Activated CD4-positive, alpha-beta T cell treated with anti-CD3 and anti-CD28 coated beads, Interleukin-2, amount 10 ng/mL, durations not matched to agents 24 days and 14 days (primary cell): ENCODE results near the gene ADGRF1. TPM values are rescaled to one million over a fixed set of nuclear protein-coding genes. Genes with fewer than 3 reads are reported as not detected.
"Not testable (repeated sequence)": the region's sequence is repeated elsewhere in the genome, so short reads cannot be mapped to it uniquely, and the experiment has no call there.

Experiments used
- DNase-seq: peaks from one replicate; pipeline ENCODE4 v3.0.0; 2022
- H3K27ac Mint-ChIP-seq: one replicate; pipeline ENCODE4 v1.8.0; 2022; ENCODE audit warnings: mild to moderate bottlenecking, mixed read lengths
- H3K27me3 Mint-ChIP-seq: one replicate; pipeline ENCODE4 v1.8.0; 2022; ENCODE audit warnings: mixed read lengths
- H3K36me3 Mint-ChIP-seq: one replicate; pipeline ENCODE4 v1.8.0; 2022; ENCODE audit warnings: low read depth, mild to moderate bottlenecking, mixed read lengths
- H3K4me1 Mint-ChIP-seq: one replicate; pipeline ENCODE4 v1.8.0; 2021; ENCODE audit warnings: mixed read lengths
- H3K4me3 Mint-ChIP-seq: one replicate; pipeline ENCODE4 v1.8.0; 2022; ENCODE audit warnings: mild to moderate bottlenecking, moderate library complexity, mixed read lengths
- H3K9me3 Mint-ChIP-seq: one replicate; pipeline ENCODE4 v1.8.0; 2021; ENCODE audit warnings: mixed read lengths
- intact Hi-C: fragments of 100-400 bp; cut with micrococcal nuclease; formaldehyde crosslinking; loops from one replicate; pipeline ENCODE4 v1.15.1; 2023
- total RNA-seq: library from RNA; stranded (reverse); gene quantifications from 2 replicates; pipeline ENCODE4 v1.2.3, GENCODE V29; 2022

The ADGRF1 gene
- total RNA-seq, 1 donor from 2014 or later = not detected

DNA sequence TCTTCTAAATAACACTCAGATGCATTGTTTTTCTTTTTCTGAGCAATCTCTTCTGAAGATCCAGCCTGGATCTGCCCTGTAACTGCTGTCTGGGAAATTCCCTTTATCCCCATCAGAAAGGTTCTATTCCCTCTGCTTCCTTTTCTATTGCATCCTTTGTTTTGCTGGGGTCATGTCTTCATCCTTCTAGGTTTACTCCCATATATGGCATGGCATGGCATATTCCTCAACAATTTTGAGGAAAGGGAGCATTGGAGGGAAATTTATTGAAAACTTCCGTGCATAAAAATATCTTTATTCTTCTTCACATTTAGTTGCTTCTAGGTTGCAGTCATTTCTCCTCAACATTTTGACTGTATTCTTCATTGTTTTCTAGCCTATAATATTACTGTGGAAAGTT lies 47.2 kb downstream of the ADGRF1 start:
- H3K9me3 Mint-ChIP-seq = no peaks in the 10 kb centered on the region
- DNase-seq = no peak
- peaks cover 8% of the 10 kb centered on the region for H3K27me3 Mint-ChIP-seq
- H3K4me3 Mint-ChIP-seq = no peak overlapping the region
- H3K4me1 Mint-ChIP-seq = no peaks in the 10 kb centered on the region
- H3K27ac Mint-ChIP-seq = no peak overlapping the region
- intact Hi-C loops = no loop called here
- no peaks in the 10 kb centered on the region for H3K36me3 Mint-ChIP-seq

DNA sequence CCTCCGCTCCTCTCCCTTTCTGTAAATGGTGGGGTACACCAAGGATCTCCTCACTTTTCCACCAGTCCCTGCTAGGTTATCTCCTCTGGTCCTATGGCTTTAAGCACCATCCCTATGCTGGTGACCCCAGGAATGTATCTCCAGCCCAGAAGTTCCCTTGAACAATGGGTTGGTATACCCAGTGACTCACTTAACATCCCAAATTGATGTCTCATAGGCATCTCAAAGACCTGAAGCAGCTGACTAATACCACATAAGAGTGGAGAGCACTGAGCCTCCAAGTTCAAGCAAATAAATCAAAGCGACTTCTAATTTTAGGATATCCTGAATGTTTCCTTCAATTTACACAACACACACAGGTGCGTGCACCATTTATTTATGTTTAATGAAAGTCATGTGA lies 48.3 kb downstream of the ADGRF1 start:
- H3K36me3 Mint-ChIP-seq = no peaks in the 10 kb centered on the region
- no peak overlapping the region for H3K4me3 Mint-ChIP-seq
- H3K4me1 Mint-ChIP-seq = no peaks in the 10 kb centered on the region
- H3K27me3 Mint-ChIP-seq = peaks cover 8% of the 10 kb centered on the region
- no peak for DNase-seq
- no peak overlapping the region for H3K27ac Mint-ChIP-seq
- intact Hi-C loops = no loop called here
- H3K9me3 Mint-ChIP-seq = no peaks in the 10 kb centered on the region

DNA sequence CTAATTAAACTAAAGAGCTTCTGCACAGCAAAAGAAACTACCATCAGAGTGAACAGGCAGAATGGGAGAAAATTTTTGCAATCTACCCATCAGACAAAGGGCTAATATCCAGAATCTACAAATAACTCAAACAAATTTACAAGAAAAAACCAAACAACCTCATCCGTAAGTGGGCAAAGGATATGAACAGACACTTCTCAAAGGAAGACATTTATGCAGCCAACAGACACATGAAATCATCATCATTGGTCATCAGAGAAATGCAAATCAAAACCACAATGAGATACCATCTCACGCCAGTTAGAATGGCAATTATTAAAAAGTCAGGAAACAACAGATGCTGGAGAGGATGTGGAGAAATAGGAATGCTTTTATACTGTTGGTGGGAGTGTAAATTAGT lies 49.7 kb downstream of the ADGRF1 start:
- H3K9me3 Mint-ChIP-seq, H3K4me3 Mint-ChIP-seq, H3K27ac Mint-ChIP-seq, H3K4me1 Mint-ChIP-seq, H3K27me3 Mint-ChIP-seq, DNase-seq, intact Hi-C loops, H3K36me3 Mint-ChIP-seq: not testable (repeated sequence)

DNA sequence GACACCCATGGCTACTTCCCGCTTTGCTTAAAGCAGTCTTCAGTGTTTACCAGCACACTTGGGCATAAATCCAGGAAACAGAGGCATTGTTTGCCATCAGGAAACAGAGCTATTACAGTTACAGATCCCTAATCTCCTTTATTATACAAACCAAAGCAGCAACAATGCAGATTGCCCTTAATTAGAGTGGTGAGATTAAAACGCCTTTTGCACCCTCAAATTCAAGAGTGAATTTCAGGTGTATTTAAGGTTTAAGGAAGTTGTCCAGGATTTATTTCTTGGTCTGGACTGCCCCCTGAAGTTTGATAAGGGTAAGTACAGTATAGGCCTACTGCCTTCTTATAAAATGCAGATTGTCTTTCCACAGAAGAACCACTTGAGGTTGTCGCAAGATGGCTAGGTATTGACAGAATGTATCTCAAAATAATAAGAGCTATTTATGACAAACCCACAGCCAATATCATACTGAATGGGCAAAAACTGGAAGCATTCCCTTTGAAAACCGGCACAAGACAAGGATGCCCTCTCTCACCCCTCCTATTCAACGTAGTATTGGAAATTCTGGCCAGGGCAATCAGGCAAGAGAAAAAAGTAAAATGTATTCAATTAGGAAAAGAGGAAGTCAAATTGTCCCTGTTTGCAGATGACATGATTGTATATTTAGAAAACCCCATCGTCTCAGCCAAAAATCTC lies 51.2 kb downstream of the ADGRF1 start:
- H3K4me3 Mint-ChIP-seq, H3K9me3 Mint-ChIP-seq, H3K27me3 Mint-ChIP-seq, intact Hi-C loops, H3K36me3 Mint-ChIP-seq, H3K4me1 Mint-ChIP-seq, DNase-seq, H3K27ac Mint-ChIP-seq: not testable (repeated sequence)

DNA sequence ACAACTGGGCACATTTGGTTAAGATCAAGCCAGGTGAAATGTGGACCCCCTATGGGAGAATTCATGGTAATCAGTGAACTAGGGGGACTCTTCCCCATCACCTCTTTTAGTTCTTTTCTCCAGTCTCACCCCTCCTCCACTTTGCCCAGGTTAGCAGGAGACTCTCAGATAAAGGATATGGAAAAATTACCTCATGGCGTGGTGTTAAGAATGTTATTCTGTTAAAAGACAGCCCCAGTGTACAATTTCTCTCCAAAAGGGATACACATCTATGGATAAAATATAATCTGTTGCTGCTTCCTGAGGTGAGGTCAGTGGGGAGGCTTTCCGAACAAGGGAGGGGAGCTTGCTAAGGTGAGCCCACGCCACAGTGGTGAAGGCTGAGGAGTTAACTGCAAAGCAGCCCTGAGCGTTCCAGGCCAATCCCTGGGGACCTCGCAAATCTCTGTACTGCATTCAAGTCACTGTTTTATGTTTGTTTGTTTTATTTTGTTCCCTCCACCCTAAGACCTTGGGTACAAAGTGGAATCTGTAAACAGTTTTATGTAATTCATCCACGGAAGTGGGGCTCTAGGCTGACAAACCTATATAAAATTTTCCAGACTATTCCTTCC lies 52.0 kb downstream of the ADGRF1 start:
- no peak overlapping the region for H3K4me3 Mint-ChIP-seq
- intact Hi-C loops = no loop called here
- H3K27ac Mint-ChIP-seq = no peak overlapping the region
- H3K36me3 Mint-ChIP-seq = no peaks in the 10 kb centered on the region
- peaks cover 7% of the 10 kb centered on the region for H3K27me3 Mint-ChIP-seq
- no peaks in the 10 kb centered on the region for H3K9me3 Mint-ChIP-seq
- DNase-seq = no peak
- H3K4me1 Mint-ChIP-seq = no peaks in the 10 kb centered on the region

DNA sequence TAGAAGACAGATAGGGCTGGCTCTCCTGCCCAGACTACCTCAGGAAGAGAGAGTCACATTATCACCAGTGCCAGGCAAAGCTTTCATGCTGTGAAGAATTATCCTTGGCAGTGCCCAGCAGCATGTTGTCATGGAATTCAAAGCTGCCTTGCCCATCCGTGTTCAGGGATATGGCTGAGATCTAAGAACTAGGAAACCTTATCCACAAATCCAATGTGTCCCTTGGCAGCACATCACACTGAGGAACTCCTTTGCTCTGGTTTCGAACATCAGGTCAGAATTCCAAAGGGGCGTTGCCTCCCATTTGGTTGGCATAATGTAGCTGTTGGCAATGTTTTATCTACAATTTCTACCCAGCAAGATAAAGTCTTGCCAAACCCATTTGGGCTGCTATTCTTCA lies 52.7 kb downstream of the ADGRF1 start:
- intact Hi-C loops = no loop called here
- H3K4me3 Mint-ChIP-seq = no peak overlapping the region
- H3K27ac Mint-ChIP-seq = no peak overlapping the region
- peaks cover 5% of the 10 kb centered on the region for H3K27me3 Mint-ChIP-seq
- H3K4me1 Mint-ChIP-seq = no peaks in the 10 kb centered on the region
- DNase-seq = no peak
- H3K9me3 Mint-ChIP-seq = no peaks in the 10 kb centered on the region
- no peaks in the 10 kb centered on the region for H3K36me3 Mint-ChIP-seq

DNA sequence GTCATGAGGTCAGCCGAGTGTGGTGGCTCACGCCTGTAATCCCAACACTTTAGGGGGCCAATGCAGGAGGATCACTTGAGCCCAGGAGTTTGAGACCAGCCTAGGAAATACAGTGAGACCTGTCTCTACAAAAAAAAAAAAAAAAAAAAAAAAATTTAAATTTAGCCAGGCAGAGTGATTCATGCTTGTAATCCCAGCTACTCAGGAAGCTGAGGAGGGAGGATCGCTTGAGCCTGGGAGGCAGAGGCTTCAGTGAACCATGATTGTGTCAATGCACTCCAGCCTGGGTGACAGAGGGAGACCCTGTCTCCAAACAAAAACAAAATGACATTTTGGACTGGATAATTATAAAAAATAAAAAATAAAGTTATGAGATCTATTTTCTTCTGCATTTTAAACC lies 56.2 kb downstream of the ADGRF1 start:
- no peaks in the 10 kb centered on the region for H3K36me3 Mint-ChIP-seq
- no peak for DNase-seq
- intact Hi-C loops = no loop called here
- H3K27ac Mint-ChIP-seq = no peak overlapping the region
- no peaks in the 10 kb centered on the region for H3K4me1 Mint-ChIP-seq
- H3K4me3 Mint-ChIP-seq = no peak overlapping the region
- peaks cover 3% of the 10 kb centered on the region for H3K27me3 Mint-ChIP-seq
- no peaks in the 10 kb centered on the region for H3K9me3 Mint-ChIP-seq

DNA sequence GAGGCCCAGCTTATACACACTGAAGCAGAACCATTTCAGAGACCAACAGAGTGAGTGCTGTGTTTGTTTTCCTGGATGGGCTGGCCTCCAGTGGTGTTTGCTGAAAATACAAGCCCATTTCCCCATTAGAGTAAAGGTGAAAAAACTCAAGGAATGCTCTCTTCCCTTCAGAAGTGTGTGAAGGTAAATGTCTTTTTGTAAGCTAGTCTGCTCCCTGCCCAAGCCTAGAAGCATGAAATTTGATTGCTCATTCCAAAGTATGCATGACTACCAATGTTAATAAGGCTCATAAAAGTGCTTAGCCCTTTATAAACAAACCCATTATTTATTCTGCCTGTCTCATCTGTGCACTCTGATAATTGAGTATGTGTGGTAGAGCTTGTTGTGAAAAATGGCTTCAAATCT lies 59.1 kb downstream of the ADGRF1 start:
- intact Hi-C loops = no loop called here
- H3K9me3 Mint-ChIP-seq = no peaks in the 10 kb centered on the region
- H3K27me3 Mint-ChIP-seq = peaks cover 3% of the 10 kb centered on the region
- no peaks in the 10 kb centered on the region for H3K4me1 Mint-ChIP-seq
- H3K27ac Mint-ChIP-seq = no peak overlapping the region
- no peaks in the 10 kb centered on the region for H3K36me3 Mint-ChIP-seq
- no peak overlapping the region for H3K4me3 Mint-ChIP-seq
- no peak for DNase-seq

DNA sequence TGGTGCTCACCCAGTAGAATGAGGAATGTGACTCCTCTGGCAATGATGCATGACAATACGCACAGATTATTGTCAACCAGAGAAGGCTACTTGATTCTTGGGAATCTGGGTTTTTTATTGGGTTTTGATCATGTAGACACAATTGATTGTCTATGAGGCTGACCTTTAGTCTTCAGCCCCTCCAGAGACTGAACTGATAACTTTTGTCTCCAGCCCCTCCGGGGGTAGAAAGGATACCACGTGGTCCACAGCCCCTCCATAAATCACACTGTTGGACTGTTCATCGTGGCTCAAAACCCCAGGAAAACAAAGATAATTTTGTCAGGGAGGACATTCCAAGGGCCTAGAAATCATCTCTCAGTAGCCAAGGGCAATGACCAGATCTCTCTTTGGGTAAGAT lies 62.9 kb downstream of the ADGRF1 start:
- no peak for DNase-seq
- no peak overlapping the region for H3K27ac Mint-ChIP-seq
- H3K4me1 Mint-ChIP-seq = no peaks in the 10 kb centered on the region
- H3K36me3 Mint-ChIP-seq = no peaks in the 10 kb centered on the region
- no peak overlapping the region for H3K4me3 Mint-ChIP-seq
- H3K27me3 Mint-ChIP-seq = peaks cover 1% of the 10 kb centered on the region
- no peaks in the 10 kb centered on the region for H3K9me3 Mint-ChIP-seq
- intact Hi-C loops = no loop called here

DNA sequence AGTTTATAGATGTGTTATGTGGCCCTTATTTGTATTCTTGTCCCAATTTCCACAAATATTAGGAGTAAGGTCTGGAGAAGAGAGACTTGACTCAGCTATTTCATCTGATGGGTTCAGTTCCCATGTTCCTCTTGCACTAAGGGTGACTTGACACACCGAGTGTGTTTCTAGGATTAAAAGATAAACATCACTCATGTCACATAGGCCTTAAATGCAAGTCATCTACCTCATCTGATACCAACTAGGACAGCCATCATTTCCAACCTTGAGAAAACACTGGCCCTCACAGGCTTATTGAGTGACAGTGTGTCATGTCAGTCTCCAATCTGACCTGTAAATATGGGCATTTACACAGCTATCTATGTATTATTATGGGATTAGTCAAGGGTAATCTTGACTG lies 67.3 kb downstream of the ADGRF1 start:
- no peak for DNase-seq
- no peak overlapping the region for H3K4me3 Mint-ChIP-seq
- H3K27ac Mint-ChIP-seq = no peak overlapping the region
- no peaks in the 10 kb centered on the region for H3K36me3 Mint-ChIP-seq
- no peaks in the 10 kb centered on the region for H3K9me3 Mint-ChIP-seq
- intact Hi-C loops = no loop called here
- H3K27me3 Mint-ChIP-seq = no peaks in the 10 kb centered on the region
- H3K4me1 Mint-ChIP-seq = no peaks in the 10 kb centered on the region

DNA sequence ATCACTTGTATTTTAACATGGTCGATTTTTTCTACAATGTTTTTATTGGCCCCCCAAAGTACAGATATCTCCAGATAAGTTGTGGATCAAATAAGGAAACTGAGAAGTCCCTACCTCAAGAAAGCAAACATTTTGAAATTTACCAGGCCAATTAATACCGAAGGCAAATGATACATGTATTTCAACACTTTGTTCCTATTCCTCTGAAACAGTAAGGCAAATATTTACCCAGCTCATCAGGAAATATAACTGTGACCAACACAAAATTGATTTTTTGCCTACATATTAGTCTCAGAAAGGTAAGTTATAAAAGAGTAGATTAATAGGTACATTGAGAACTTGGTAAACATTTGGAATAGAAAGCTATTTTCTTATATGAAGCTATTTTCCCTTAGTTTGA lies 69.1 kb downstream of the ADGRF1 start:
- Mint-ChIP-seq H3K4me3 (no peak overlapping the region), H3K27ac (no peak overlapping the region), H3K9me3 (no peaks in the 10 kb centered on the region), H3K36me3 (no peaks in the 10 kb centered on the region), H3K27me3 (no peaks in the 10 kb centered on the region), H3K4me1 (no peaks in the 10 kb centered on the region)
- intact Hi-C loops = no loop called here
- DNase-seq = no peak

DNA sequence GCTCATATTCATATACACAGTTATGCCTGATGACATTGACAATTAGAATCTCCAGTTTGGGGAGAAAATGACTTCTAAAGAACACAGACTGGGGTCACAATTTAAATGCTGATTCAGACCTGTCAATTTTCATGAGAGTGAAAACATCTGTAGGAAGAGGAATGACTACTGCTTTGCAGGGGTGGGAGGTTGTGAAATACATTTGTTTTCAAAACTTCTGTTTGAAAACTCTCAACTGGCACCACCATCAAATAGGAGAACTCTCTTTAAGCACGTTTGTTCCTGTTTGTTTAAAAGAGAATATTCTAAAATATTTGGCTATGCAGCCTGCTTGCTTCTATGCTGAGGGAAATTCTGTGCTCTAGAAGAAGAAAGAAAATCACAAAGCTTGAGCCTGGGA lies 69.6 kb downstream of the ADGRF1 start:
- intact Hi-C loops = no loop called here
- no peak for DNase-seq
- H3K9me3 Mint-ChIP-seq = no peaks in the 10 kb centered on the region
- no peak overlapping the region for H3K4me3 Mint-ChIP-seq
- no peaks in the 10 kb centered on the region for H3K27me3 Mint-ChIP-seq
- no peaks in the 10 kb centered on the region for H3K4me1 Mint-ChIP-seq
- H3K27ac Mint-ChIP-seq = no peak overlapping the region
- no peaks in the 10 kb centered on the region for H3K36me3 Mint-ChIP-seq

DNA sequence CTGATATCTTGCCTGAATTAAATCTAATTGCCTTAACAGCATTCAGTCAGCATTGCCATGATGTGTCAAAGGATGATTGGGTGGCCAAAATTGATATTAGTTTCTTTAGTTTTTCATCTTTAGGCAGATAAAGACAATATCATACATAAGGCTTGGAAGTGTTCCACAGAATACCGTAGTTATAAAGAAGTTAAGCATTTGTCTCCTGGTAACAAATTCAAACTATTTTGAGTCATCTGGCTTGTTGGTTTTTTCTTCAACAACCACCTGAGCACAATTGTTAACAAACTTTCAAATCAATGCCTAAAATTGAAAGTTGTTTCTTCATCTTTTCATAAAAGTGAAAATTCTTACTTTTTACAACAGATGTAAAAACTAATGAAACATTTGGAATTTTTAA lies 72.9 kb downstream of the ADGRF1 start:
- no peaks in the 10 kb centered on the region for H3K4me1 Mint-ChIP-seq
- DNase-seq = no peak
- no peaks in the 10 kb centered on the region for H3K36me3 Mint-ChIP-seq
- H3K27me3 Mint-ChIP-seq = no peaks in the 10 kb centered on the region
- H3K9me3 Mint-ChIP-seq = no peaks in the 10 kb centered on the region
- intact Hi-C loops = no loop called here
- H3K4me3 Mint-ChIP-seq = no peak overlapping the region
- H3K27ac Mint-ChIP-seq = no peak overlapping the region

DNA sequence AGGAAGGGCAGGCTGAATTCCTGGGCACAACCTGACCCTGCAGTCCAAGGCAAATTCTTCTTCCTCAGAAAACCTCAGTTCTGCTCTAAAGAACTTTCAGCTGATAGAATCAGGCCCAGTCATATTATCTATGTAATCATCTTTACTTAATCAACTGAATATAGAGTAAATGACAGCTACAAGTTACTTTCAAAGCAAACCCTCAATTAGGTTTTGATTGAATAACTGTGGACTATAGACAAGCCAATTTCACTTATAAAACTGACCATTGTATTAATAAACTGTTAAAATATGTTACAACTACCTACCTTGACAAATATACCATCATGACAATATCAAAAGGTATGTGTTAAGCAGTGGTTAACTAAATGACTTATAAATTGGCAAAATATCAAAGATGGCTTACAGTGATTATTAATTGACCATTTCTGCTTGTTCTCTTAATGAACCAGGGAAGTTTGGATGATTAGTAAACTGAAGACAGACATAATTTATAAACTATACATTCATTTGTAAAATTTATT lies 74.2 kb downstream of the ADGRF1 start:
- no peaks in the 10 kb centered on the region for H3K9me3 Mint-ChIP-seq
- intact Hi-C loops = no loop called here
- no peaks in the 10 kb centered on the region for H3K4me1 Mint-ChIP-seq
- no peak overlapping the region for H3K27ac Mint-ChIP-seq
- H3K4me3 Mint-ChIP-seq = no peak overlapping the region
- no peaks in the 10 kb centered on the region for H3K27me3 Mint-ChIP-seq
- DNase-seq = no peak
- no peaks in the 10 kb centered on the region for H3K36me3 Mint-ChIP-seq
